GM19455 (cell line): ENCODE data around the gene PPP1R14C.

Experiments used
- ATAC-seq: cut with Tn5 transposase; IDR thresholded peaks from one replicate; pipeline ENCODE4 v1.9.1; 2021; ENCODE audit not compliant: unreplicated experiment

PPP1R14C gene

DNA sequence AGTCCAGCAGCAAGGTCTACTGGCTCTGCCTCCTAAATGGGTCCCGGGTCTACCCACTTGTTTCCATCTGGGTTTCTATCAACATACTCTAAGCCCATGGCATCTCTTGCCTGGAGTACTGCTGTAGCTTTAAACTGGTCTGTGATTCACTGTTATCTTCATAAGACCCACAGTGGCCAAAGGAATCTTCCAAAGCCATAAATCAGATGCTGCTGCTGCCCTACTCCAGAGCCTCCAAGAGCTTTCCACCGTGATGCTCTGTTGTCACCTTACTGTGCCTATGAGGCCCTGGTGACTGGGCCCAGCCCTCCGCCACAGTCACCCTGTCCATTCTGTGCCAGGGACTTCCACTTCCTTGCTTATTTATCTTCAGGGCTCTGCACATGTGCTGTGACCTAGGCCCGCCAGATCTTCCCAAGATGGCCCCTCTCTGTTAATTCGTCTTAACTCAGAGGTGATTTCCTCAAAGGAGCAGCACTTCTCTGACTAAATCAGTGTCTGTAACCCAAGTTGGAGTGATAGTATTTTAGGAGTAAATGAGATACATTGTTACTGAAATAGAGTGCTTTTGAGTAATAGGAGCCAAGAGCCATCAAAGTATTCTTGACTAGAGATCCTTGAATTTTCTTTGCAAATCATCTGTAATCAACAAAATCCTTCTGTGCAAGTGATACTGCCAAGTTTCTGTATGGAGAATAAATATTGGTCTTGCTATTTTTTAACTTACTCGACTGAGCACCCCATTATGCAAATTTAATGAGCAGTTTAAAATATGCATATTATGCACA lies 102.5 kb downstream of the PPP1R14C start:
- ATAC-seq = no peak

DNA sequence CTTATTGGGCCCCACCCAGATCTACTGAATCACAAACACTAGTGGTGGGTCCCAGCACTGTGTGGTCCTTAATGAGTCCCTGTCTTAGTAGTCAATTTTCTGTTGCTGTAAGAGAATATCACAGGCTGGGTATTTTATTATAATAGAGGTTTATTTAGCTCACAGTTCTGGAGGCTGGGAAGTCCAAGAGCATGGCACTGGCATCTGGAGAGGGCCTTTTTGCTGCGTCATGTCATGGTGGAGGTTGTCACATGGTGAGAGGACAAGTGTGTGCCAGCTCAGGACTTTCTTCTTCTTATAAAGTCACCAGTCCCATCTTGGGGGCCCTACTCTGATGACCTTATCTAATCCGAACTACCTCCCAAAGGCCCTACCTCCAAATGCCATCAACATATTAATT lies 105.0 kb downstream of the PPP1R14C start:
- no peak for ATAC-seq

DNA sequence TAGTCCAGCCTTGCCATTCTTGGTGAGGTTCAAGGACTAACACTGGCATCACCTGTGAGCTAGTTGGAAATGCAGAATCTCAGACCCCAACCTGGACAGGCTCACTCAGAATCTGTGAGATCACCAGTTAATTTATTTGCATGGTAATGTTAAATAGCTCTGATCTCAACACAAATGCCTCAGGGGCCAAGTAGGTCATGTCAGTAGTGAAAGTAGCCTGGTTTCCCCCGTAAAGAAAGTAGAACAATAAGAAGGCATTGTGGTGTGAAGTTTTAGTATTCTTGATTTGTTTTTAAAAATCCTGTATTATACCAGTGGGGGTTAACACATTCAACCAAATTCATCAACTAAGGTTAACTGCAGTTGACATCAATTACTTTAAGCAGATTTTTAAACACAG lies 105.5 kb downstream of the PPP1R14C start:
- no peak for ATAC-seq

GRCh38 chr6:150249261-150249660 lies 106.4 kb downstream of the PPP1R14C start:
- no peak for ATAC-seq

GRCh38 chr6:150250826-150251225 lies 108.0 kb downstream of the PPP1R14C start:
- ATAC-seq = no peak

- ATAC-seq = no peak
Measured at GRCh38 chr6:150251566-150252186, 108.8 kb downstream of the PPP1R14C start.

- ATAC-seq = no peak
Measured at GRCh38 chr6:150252714-150253444, 110.0 kb downstream of the PPP1R14C start.

- no peak for ATAC-seq
Measured at GRCh38 chr6:150253489-150253888, 110.6 kb downstream of the PPP1R14C start.

GRCh38 chr6:150254770-150255169 lies 111.9 kb downstream of the PPP1R14C start:
- no peak for ATAC-seq

DNA sequence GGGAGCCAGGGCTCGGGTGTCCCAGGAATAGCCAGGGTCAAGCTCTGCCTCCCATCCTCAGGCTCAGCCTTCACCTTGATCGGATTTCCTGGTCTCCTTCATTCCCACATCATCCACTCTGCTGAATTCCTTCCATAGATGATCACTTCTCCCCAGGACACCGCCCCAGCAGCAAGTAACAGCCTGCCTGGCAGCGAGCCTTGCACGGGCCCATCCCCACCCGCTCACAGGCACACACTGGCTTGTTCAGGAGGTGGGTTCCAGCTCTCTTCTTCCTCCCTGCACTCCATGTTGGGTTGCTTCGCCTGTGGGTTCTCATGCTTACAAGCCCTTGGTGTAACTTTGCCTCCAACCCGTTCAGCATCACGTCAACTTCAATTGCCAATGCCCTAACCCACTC lies 113.0 kb downstream of the PPP1R14C start:
- no peak for ATAC-seq

GRCh38 chr6:150256618-150257272 lies 113.9 kb downstream of the PPP1R14C start:
- no peak for ATAC-seq

DNA sequence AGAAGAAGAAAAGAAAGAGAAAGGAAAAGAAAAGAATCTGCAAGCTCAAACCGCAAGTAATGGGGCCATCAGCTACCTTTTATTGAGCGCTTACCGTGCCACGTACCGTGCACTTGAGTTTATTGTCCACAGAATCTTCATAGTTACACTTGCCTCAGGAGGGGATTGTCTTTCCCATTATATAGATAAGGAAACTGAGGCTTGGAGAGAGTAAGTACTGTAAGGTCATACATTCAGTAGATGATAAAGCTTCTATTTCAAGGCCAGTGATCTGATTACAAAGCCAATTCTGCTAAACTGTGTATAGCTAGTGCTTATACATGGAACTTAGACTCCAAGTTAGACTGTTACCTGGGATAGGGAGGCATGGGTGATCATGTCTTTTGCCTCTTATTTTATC lies 115.5 kb downstream of the PPP1R14C start:
- ATAC-seq = no peak

DNA sequence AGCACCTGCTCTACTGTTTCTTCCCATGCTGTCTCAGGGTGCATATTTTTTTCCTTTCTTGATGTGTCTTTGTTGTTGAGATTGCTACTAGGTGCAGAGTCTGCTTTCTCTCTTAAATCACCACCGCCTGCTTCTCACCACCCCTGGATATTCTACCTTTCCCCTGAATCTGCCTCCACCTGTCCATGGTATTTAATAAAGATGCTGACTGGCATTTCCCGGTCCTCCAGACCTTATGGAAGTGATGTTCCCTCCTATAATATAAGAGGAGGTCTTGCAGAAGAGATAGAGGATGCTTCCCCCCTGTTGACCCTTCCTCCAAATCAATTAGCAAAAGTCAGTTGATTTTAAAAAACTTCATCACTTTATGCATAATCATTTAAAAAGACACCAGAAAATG lies 118.1 kb downstream of the PPP1R14C start:
- ATAC-seq = no peak

DNA sequence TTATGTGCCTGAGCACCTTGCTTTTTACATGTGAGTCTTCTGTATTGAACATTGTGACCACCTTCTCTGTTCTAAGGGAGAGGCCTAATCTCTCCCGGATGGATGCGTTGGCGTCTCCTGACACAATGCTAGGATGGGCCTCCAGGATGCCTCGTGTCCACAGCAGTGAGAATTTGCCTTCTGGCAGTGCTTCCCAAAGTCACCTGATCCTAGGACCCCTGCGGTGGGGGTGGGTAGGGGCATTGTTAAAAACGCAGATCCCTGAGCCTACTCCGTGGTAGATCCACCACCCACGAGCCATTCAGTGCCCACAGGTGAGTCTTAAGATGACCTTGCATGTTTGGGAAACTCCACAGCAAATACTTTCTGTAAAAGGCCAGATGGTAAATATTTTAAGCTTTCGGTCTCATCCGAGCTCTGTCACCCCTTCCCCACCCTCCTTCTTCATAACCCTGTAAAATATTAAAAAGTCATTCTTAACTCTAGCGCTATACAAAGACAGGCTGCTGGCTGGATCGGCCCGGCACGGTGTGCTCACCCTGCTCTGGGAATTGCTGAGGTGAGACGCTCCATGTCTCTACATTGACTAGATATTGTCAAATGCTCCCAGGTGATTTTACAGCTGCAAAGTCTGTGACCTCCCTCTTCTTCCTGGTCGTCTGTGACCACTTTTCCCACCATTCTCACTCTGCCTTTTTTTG lies 119.3 kb downstream of the PPP1R14C start:
- ATAC-seq = no peak

- ATAC-seq = no peak
Measured at GRCh38 chr6:150263765-150264404, 121.0 kb downstream of the PPP1R14C start.

- no peak for ATAC-seq
Measured at GRCh38 chr6:150266309-150266708, 123.5 kb downstream of the PPP1R14C start.

GRCh38 chr6:150266963-150267685 lies 124.3 kb downstream of the PPP1R14C start:
- ATAC-seq = no peak

DNA sequence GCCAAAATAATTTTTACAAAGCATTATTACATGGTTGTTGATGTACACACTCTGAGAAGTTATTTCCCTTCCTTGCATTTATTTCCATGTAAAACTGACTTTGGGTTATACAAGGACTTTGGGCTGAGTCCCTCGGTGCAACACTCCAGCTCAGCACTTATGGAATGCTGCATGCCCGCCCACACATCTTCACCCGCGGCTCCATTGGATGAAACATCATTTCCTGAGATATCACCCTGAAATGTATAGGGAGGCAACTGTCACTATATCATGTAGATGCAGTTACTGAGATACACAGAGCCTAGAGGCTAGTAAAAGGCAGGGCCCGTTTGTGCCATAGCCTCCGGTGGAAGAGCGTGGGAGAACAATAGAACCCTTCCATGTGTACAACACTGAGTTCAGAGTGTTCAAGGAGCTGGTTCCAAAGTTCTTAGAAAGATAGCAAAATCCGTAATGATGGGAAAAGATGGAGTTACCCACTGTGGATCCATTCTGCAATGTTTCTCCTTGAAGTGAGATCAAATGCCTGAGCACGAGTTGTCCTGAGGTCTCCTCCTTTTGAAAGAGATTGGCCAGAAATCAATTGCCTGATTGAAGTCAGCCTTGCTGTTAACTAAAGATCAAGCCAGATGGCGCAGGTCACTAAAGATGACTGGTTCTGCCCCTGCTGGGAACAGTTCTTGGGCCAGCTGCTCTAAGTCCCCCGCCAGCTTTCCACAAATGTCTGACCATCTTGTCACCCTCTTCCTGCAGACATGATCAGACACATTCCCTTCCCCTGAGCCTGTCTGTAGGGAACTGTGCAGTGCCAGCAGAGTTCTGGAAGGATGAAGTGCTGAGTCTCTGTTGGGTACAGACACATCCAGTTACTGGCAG lies 125.1 kb downstream of the PPP1R14C start:
- no peak for ATAC-seq
